ENCODE measurements around the gene TCF12.

TCF12 gene

GRCh38 chr15:56892659-56893363, 25.6 kb upstream of the TCF12 start:
- TF ChIP-seq CTCF (IDR thresholded peaks at IDR 0.05; ENCODE audit: control insufficient read depth, insufficient read depth, low read depth, low read length, missing control alignments) = no peak
- no peak for DNase-seq (ENCODE audit: low read depth)

GRCh38 chr15:56893364-56893678, 25.1 kb upstream of the TCF12 start:
- no peak overlapping the region for H3K4me3 ChIP-seq (ENCODE audit: control insufficient read depth, low read depth, low read length)
- TF ChIP-seq CTCF (IDR thresholded peaks at IDR 0.05; ENCODE audit: control insufficient read depth, insufficient read depth, low read depth, low read length, missing control alignments) = no peak
- DNase-seq (ENCODE audit: low read depth) = no peak

More at GRCh38 chr15:56892659-56893363, 25.6 kb upstream of the TCF12 start:
- no peak overlapping the region for H3K4me3 ChIP-seq (ENCODE audit: control insufficient read depth, low read depth, low read length)

GRCh38 chr15:56894601-56895000, 23.8 kb upstream of the TCF12 start:
- no peak for DNase-seq (ENCODE audit: low read depth)
- H3K4me3 ChIP-seq (ENCODE audit: control insufficient read depth, low read depth, low read length) = no peak overlapping the region
- TF ChIP-seq CTCF (IDR thresholded peaks at IDR 0.05; ENCODE audit: control insufficient read depth, insufficient read depth, low read depth, low read length, missing control alignments) = no peak

- H3K4me3 ChIP-seq (ENCODE audit: control insufficient read depth, low read depth, low read length) = no peak overlapping the region
- DNase-seq (ENCODE audit: low read depth) = no peak
- no peak for TF ChIP-seq CTCF (IDR thresholded peaks at IDR 0.05; ENCODE audit: control insufficient read depth, insufficient read depth, low read depth, low read length, missing control alignments)
These were observed 16.5 kb upstream of the TCF12 start for GRCh38 chr15:56901931-56902330.

GRCh38 chr15:56906766-56907165, 11.7 kb upstream of the TCF12 start:
- no peak for DNase-seq (ENCODE audit: low read depth)
- H3K4me3 ChIP-seq (ENCODE audit: control insufficient read depth, low read depth, low read length) = no peak overlapping the region

GRCh38 chr15:56910801-56911200, 7.6 kb upstream of the TCF12 start:
- no peak for TF ChIP-seq CTCF (IDR thresholded peaks at IDR 0.05; ENCODE audit: control insufficient read depth, insufficient read depth, low read depth, low read length, missing control alignments)
- H3K4me3 ChIP-seq (ENCODE audit: control insufficient read depth, low read depth, low read length) = no peak overlapping the region
- DNase-seq (ENCODE audit: low read depth) = no peak

More at GRCh38 chr15:56906766-56907165, 11.7 kb upstream of the TCF12 start:
- no peak for TF ChIP-seq CTCF (IDR thresholded peaks at IDR 0.05; ENCODE audit: control insufficient read depth, insufficient read depth, low read depth, low read length, missing control alignments)

Measured in AG09309 (cell line).